Stimulated activated CD8-positive, alpha-beta memory T cell treated with anti-CD3 and anti-CD28 coated beads, Interleukin-15, amount 100 ng/mL, for 1 hour (primary cell): ENCODE measurements around the gene LRRC75A.
"Not testable (repeated sequence)": the region's sequence is repeated elsewhere in the genome, so short reads cannot be mapped to it uniquely, and the experiment has no call there.

Experiments
- DNase-seq: peaks from one replicate; pipeline ENCODE4 v3.0.0-alpha.2; 2020; ENCODE audit warnings: low read depth

The LRRC75A gene, protein sequence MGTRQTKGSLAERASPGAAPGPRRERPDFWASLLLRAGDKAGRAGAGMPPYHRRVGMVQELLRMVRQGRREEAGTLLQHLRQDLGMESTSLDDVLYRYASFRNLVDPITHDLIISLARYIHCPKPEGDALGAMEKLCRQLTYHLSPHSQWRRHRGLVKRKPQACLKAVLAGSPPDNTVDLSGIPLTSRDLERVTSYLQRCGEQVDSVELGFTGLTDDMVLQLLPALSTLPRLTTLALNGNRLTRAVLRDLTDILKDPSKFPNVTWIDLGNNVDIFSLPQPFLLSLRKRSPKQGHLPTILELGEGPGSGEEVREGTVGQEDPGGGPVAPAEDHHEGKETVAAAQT

DNA sequence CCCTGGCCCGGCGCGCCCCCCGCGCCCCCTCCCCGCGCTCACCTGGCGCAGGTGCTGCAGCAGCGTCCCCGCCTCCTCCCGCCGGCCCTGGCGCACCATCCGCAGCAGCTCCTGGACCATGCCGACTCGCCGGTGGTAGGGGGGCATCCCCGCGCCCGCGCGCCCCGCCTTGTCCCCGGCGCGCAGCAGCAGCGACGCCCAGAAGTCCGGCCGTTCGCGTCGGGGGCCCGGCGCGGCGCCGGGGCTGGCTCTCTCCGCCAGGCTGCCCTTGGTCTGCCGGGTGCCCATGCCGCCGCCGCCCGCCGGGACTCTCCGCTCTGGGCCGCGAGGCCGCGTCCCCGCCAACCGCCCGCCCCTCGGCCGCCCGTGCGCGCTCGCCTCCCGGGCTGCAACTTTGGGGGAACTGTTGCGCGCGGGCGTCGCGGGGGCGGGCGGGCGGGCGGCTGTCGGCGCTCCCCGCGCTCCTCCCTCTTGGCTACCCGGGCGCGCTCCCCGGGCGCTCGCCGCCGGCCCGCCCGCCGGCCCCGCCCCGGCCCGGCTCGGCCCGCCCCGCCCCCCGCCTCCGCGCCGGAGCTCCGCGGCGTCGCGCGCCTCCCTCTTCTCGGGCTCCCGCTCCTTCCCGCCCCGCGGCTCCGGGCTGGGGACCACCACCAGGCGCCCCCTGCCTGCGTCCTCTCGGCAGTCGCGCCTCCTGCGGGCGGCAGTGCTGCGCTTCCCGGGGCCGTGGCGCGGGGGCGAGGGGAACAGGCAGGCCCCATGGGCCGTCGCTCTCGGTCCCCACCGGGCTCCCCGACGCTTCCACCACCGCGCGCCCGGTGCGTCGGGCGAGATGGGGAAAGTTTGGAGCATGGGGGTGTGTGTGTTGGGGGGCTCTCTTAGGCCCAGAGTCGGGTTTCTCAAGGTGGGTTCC is at the start of gene LRRC75A:
Gene LRRC75A (minus strand): TSS at position 491 of the 910 bp plus-strand sequence. CDS start 203 bp downstream, at position 288.
- peak; percentile 4 for DNase-seq

DNA sequence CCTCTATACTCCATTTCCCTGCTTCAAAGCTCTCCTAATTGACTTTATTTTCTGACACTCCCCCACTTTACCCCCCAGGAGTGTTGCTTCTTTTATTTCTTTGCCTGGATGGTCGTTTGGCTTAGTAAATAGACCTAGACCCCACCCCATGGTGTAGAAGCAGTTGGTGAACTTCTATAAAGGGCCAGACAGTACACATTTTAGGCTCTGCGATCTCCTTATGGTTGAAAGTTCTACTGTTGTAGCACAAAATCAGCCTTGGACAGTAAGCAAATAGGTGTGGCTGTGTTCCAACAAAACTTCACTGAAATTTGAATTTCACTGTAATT is 45.1 kb upstream of the LRRC75A start:
- DNase-seq: no peak

DNA sequence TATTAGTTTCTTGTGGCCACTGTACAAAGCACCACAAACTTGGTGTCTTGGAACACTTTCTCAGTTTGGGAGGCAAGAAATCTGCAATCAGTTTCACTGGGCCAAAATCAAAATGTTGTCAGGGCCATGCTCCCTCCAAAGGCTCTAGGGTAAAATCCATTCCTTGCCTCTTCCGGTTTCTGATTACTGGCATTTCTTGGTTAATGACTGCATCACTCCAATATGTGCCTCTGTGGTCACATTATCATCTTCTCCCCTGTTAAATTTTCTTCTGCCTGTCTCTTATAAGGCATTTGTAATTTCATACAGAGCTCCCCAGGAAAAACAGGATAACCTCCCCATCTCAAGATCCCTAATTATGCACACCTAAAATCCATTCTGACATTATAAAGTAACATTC is 42.2 kb upstream of the LRRC75A start:
- DNase-seq: no peak

DNA sequence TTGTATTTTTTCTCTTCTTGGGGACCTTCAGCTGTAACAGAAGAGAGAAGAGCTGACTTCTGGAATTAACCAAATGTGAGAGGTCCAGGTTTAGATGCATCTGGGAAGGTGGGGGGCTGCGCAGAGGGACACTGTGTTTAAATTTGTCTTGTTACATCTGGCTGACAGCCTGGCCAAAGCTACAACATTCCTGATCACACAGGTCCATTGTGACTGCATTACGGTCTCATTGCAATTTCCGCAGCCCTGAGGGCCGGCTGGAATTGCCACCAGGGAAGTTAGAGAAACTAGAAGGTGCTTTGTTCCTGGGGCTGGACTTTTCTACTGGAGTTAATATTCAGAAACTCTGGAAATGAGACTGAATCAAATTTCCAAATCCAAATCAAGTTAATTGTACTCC is 37.9 kb upstream of the LRRC75A start:
- no peak for DNase-seq

DNA sequence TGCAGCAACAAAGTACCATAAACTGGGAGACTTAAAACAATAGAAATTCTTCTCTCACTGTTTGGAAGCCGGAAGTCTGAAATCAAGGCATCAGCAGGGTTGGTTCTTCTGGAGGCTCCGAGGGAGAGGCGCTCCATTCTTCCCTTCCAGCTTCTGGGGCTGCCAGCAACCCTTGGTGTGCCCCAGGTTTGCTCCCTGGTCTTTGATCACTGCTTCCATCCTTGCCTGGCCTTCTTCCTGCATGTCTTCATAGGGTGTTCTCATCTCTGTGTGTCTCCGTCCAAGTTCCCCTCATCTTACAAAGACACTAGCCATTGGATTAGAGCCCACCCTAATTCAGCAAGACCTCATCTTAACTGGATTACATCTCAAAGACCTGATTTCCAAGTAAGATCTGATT is 35.3 kb upstream of the LRRC75A start:
- DNase-seq: no peak

DNA sequence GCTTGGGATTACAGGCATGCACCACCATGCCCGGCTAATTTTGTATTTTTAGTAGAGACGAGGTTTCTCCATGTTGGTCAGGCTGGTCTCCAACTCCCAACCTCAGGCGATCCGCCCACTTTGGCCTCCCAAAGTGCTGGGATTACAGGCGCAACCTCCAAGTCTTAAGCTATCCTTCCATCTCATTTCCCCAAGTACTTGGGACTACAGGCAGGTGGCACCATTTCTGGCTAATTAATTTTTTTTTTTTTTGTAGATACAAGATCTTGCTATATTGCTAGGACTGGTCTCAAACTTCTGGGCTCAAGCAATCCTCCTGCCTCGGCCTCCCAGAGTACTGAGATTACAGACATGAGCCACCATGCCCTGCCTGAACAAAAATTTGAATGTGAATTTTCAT is 33.6 kb upstream of the LRRC75A start:
- DNase-seq: not testable (repeated sequence)

DNA sequence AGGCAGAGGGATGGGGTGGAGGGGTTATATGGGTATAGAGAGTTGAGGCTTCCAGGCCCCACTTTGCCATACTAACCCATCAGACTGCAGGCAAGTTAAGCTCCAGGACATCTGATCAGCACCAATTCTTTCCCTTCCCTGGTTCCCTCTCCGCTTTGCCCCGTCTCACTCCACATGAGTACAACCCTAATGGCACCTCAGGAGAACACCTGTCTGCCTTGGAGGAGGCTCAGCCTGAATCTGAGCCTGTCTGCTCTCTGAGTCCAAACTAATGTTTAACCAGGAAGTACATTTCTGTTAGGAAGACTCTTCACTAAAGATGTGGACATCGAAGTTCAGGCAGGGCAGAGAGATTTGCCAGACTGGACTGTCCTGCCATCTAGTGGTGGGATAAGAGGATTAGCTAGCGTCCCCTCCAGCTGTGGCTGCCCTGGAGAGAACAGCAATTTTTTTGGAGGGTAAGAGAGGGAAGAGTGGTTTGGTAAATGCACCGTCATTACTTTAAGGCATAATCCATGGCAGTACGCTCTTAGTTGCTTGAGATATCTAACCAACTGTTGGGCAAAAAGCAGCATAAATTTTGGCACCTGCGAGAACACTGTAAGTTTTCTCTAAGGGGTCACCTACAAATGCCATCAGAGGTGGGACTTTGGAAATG is 29.2 kb upstream of the LRRC75A start:
- peak; percentile 34 for DNase-seq

DNA sequence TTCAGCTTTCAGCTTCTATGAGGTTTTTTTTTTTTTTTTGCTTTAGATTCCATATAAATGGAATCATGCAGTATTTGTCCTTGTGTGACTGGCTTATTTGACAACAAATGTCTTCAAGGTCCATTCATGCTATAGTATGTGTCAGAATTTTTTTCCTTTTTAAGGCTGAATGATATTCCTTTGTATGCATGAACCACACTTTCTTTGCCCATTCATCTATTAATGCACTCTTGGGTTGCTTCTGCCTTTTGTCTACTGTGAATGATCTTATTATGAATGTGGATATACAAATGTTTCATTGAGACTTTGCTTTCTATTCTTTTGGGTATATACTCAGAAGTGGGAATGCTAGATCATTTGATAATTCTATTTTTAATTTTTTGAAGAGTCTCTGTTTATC is 27.0 kb upstream of the LRRC75A start:
- no peak for DNase-seq

DNA sequence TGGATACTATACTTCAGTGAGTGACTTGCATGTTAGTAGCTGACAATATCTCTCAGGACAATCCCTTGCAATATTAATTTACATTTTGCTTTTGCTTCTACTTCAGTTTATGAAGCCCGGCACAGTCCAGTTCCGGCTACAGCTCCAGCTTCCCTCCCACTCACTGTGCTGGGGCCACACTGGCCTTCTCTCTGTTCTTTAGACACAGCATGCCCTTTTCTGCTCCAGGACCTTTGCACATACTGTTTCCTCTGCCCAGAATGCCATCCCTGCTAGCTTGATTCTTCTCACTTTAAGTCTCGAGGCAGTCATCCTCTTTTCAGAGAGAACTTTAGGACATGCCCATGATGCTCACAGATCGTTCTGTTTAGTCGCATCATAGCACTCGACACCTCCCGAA is 25.5 kb upstream of the LRRC75A start:
- no peak for DNase-seq

DNA sequence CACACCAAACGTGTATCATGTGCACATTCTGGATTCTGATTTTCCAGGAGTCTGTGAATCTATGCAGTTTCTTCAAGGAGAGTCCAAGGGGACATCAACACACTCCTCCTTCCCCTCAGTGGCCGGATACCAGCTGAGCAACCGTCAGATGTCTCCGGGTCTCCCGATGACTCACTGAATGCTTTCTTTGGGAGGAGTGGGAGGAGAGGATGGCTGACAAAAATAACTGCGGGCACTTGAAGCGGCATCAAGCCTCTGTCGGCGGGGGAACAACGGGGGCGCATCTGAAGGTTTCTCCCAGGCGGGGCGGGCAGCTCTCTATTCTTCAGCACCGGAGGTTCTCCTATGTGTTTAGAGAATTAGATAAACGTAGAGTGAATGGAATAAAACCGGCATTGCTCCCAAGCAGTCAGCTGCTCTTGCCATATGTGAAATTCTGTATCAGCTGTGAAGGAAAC is 24.6 kb upstream of the LRRC75A start:
- DNase-seq: no peak

DNA sequence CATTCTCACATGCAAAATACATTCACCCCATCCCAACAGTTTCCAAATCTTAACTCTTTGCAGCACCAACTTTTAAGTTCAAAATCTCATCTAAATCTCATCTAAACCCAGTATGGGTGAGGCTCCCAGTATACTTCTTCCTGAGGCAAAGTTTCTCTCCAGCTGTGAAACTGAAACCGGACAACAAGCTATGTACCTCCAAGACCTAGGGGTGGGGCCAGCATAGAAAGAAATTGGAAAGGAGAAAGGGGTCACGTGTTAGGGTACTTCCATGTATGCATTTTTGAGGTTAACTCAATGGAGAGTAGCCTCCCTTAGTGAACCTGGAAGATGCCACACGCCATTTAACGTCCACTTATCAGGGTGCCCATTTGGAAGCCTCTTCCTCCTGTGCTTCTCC is 23.9 kb upstream of the LRRC75A start:
- no peak for DNase-seq

DNA sequence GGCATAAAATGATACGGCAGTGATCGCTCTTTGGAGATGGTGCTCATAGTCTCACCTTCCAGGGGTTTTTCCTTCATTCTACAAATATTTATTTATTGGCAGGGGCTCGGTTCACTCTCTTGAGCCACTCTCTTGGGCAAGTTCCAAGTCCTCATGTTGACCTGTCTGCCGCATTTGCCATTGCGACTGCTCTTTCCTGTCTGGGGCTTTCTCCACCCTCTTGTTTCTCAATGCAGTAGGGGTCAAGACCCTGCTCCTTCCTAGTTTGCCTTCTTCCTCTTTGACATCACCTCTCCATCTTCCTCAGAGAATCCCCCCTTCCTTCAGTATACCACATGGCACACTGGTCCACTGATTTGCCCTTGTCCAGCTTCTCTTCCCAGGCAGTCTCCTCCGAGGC is 21.9 kb upstream of the LRRC75A start:
- no peak for DNase-seq

DNA sequence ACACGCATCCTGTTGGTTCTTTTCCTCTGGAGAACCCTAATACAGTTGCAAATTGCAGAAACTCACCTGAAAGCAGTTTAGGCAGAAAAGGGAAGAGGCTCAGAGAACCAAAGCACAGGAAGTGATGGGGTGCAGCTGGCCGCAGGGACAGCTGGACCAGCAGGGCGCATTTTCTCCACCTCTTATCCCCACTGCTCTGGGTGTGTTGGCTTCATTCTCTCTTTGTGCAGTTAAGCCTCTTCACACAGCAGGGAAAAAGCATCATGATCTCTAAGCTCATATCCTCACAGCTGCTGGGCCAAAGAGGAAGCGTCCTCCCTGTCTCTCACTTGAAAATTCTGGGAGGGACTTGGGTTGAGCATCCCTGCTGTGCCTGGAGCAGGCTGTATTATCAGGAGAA is 20.0 kb upstream of the LRRC75A start:
- DNase-seq: no peak

DNA sequence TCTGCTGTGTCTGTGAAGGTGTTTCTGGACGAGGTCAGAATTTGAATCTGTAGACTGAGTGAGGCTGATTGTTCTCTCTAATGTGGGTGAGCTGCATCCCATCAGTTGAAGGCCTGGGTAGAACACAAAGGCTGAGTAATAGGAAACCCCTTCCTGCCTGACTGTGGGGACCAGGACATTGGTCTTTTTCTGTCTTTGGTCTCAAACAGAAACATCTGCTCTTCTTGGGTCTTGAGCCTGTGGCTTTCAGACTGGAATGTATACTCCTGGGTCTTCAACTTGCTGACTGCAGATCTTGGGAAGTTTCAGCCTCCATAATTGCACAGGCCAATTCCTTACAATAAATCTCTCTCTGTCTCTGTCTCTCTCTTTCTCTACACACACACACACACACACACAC is 19.6 kb upstream of the LRRC75A start:
- DNase-seq: no peak

DNA sequence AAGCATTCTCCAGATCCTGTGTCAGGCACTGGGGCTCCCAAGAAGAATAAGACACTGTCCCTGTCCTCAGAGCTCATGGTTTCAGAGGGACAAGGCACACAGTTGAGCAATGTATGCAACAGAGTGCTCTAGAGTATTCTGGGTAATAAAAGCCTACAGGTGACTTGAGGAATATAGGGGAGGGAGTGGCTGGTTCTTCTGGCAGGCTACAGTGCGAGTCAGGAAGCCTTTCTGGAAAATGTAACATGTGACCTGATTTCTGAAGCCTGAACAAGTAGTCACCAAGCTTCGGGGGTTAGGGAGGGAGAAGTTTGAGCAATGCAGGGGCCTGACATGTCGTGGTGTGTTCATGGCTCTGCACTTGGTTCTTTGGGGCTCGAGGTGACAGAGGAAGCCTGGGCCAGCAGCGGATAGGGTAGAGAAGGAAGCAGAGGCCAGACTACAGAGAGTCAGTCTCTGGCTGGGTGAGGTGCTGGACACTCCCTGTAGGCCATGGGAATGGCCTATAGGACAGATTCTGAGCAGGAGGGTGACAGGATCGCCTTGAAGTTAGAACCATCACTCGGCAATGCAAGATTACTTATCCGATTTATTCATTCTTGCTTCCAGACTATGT is 16.0 kb upstream of the LRRC75A start:
- no peak for DNase-seq

DNA sequence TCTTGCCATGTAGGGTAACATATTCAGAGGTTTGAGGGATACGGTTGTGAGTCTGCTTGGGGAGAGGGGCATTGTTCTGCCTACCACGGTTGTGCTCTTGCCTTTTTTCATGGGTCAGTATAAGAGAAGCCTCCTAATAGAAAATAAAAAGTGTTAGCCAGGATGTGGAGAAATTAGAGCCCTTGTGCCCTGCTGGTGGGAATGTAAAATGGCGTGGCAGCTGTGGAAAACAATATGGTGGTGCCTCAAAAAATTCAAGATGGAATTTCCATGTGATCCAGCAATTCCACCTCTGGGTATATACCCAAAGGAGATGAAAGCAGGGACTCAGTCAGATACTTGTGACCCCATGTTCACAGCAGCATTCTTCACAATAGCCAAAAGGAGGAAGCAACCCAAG is 14.2 kb upstream of the LRRC75A start:
- no peak for DNase-seq

DNA sequence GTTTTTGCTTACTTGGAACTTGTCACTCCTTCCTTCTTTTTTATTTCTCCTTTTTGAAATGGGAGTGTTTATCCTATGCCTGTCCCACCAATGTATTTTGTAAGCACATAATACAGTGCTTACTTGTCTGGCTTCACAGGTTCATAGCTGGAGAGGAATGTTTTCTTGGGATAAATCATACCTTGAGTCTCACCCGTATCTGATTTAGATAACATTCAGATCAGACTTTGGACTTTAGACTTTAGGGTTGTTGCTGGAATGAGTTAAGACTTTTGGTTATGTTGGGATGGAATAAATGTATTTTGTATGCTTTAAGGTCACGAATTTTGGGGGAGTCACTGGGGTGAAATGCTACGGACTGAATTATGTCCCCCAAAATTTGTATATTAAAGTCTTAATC is 13.0 kb upstream of the LRRC75A start:
- no peak for DNase-seq

DNA sequence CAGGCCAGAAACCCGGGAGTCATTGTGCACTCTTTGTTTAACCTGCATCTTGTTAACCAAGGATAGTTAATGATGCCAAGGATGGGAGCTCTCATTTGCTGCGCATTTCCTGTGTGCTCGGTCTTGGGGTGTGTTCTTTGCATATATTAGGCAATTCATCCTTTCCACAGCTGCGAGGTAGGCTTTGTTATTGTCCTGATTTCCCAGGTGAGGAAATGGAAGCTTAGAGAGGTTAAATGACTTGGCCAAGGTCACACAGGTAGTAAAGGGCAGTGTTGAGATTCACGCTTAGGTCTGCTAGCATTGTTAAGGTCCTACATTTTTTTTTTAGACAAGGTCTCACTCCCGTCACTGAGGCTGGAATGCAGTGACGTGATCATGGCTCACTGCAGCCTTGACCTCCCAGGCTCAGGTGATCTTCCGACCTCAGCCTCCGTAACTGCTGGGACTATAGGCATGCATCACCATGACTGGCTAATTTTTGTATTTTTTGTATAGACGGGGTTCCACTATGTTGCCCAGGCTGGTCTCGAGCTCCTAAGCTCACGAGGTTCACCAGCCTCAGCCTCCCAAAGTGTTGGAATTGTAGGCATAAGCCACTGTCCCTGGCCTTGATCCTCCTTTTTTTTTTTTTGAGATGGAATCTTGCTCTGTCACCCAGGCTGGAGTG is 5.0 kb upstream of the LRRC75A start:
- DNase-seq: no peak

DNA sequence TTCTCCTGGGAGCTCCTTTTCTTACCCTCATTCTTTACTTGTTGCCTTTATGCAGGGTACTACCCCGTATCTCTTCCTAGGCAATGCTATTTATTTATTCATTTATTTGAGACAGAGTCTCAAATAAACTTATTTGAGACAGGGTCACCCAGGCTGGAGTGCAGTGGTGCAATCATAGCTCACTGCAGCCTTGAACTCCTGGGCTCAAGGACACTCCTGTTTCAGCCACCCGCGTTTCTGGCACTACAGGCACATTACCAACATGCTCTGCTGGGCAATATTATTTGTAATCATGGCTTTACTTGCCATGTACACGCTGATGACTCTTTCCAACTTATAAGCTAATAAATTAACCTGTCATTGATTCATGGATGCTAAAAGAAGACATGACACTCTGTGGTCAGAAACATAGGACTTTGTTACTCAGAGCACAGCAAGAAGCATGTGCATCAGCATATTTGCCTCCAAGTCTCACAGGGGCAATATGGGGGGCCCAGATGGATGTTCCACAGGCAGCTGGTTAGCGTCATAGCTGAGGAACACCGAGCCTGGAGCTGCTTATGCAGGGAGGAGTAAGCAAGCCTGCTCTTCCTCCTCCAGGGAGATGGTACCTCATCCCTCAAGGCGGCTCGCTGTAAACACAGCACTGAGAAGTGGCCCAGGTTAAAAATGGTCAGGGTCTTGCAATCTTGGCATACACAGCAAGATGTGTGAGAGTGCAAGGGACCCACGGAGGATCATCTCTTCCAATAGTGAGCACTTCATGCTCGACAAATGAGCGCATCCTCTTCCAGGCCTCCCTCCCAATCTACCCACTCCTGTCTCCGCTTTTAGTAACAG is 4.2 kb upstream of the LRRC75A start:
- DNase-seq: no peak

DNA sequence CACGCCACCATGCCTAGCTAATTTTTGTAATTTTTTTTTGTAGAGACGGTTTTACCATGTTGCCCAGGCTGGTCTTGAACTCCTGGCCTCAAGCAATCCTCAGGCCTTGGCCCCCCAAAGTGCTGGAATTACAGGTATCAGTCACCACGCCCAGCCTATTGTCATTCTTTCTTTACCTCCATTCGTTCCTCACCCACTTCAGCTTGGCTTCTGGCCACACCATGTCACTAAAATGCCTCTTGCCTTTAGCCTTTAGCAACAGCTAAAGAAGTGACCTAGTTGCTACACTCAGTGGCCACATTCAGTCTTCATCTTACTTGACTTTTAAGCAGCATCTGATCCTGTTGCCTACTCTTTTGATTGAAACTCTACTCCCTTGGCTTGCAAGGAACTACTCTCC is 3.6 kb upstream of the LRRC75A start:
- no peak for DNase-seq

DNA sequence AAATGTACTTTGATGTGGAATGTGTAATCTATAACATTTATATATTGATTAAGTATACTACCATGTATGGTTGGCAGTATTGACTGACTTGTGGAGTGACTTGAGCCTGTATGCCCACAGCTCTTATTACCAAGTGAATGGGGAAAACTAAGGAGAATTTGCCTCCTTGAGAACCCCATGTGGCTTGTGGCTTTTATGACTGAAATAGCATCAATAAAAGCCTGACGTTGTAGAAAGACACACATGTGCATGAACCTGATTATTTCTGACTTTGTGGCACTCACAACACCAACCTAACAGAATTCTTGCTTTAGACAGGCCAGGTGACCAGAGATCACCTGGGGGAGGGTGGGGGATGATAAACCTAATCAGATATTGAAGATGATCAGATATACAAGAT is 2.1 kb upstream of the LRRC75A start:
- no peak for DNase-seq
